PC-9 (cell line): ENCODE results near the gene DEFB110.

Experiments used
- EZH2 ChIP-seq: fragments of 200-600 bp; sonication (generic); IDR thresholded peaks from 2 replicates; pipeline ENCODE4 v1.8.0; 2017; ENCODE audit warnings: antibody characterized with exemption, low read depth
- TF ChIP-seq, protein P1 (sequence below): fragments of 200-600 bp; sonication (generic); conservative IDR thresholded peaks from 2 replicates; pipeline ENCODE4 v1.6.1; 2017; ENCODE audit warnings: mixed run types, antibody characterized with exemption, mild to moderate bottlenecking, moderate library complexity

DNA sequence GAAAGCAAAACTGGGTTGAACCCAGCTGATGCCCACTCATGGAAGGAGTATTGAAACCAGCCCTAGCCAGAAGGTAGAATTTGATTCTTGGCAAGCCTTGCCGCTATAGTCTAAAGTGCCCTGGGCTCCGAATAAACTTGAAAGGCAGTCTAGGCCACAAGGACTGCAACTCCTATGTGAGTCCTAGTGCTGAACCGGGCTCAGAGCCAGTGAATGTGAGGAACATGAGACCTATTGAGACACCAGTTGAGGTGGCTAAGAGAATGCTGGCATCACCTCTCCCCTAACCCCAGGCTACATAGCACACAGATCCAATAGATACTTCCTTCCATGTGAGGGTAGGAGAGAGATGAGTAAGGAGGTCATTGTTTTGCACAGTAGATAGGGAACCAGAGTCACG lies 3.5 kb upstream of the DEFB110 start:
- TF ChIP-seq, protein P1, sequence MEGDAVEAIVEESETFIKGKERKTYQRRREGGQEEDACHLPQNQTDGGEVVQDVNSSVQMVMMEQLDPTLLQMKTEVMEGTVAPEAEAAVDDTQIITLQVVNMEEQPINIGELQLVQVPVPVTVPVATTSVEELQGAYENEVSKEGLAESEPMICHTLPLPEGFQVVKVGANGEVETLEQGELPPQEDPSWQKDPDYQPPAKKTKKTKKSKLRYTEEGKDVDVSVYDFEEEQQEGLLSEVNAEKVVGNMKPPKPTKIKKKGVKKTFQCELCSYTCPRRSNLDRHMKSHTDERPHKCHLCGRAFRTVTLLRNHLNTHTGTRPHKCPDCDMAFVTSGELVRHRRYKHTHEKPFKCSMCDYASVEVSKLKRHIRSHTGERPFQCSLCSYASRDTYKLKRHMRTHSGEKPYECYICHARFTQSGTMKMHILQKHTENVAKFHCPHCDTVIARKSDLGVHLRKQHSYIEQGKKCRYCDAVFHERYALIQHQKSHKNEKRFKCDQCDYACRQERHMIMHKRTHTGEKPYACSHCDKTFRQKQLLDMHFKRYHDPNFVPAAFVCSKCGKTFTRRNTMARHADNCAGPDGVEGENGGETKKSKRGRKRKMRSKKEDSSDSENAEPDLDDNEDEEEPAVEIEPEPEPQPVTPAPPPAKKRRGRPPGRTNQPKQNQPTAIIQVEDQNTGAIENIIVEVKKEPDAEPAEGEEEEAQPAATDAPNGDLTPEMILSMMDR, result no peak
- no peak for TF ChIP-seq EZH2
